ENCODE results near the gene PCMT1.
A peak's percentile ranks its signal among the peaks of the same experiment; 100 is the strongest.
"Not testable (repeated sequence)": the region's sequence is repeated elsewhere in the genome, so short reads cannot be mapped to it uniquely, and the experiment has no call there.

The PCMT1 gene

DNA sequence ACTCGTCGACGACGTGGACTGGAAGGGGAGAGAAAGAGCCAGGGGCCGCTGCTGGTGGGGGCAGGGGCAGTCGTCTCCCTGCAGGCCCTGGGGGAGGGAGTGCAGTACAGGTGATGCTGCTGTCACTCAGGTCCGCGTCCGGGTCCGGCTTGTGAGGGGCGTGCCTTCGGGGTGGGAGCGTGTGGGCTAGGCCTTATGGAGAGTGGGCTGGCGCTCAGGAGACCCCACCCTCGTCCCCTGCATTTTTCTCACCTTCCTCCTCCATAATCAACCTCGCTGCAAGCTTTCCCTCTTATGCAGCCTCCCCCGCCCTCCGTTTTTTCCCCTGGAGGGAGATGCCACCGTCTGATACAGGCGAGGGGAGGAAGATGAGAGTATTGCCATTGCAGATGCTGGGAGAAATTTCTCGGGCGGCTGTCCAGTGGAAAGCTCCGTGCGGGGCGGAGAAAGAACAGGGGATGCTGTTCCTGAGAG lies 632 bp downstream of the PCMT1 start:
- TF ChIP-seq CTCF (IDR thresholded peaks at IDR 0.05; ENCODE audit: low read depth, low read length), result no peak
- H3K4me3 ChIP-seq (ENCODE audit: low read depth, low read length), result peak overlapping the region; percentile 76
- peak; percentile 52 for DNase-seq (ENCODE audit: low read depth, low spot score)
- in situ Hi-C loops (cut with HindIII; ENCODE audit: low sequenced_read_pairs), result no loop called here

DNA sequence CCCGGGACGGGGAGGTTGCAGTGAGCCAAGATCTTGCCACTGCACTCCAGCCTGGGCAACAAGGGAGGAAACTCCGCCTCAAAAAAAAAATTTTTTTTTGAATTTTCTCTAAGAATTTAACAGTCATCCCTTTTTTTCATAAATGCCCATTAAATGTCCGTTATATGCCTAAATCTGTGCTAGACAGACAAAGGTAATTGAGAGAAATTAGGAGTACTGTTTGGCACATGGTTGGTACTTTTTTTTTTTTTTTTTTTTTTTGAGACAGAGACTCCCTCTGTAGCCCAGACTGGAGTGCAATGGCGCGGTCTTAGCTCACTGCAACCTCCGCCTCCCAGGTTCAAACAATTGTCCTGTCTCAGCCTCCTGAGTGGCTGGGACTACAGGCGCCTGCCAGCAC lies 1.7 kb downstream of the PCMT1 start:
- no peak overlapping the region for H3K4me3 ChIP-seq (ENCODE audit: low read depth, low read length)
- in situ Hi-C loops (cut with HindIII; ENCODE audit: low sequenced_read_pairs), result no loop called here
- DNase-seq (ENCODE audit: low read depth, low spot score), result no peak
- no peak for TF ChIP-seq CTCF (IDR thresholded peaks at IDR 0.05; ENCODE audit: low read depth, low read length)

GRCh38 chr6:149751920-149752319 lies 2.4 kb downstream of the PCMT1 start:
- H3K4me3 ChIP-seq (ENCODE audit: low read depth, low read length); in situ Hi-C loops (cut with HindIII; ENCODE audit: low sequenced_read_pairs); DNase-seq (ENCODE audit: low read depth, low spot score): not testable (repeated sequence)

- H3K4me3 ChIP-seq (ENCODE audit: low read depth, low read length), result no peak overlapping the region
- no peak for TF ChIP-seq CTCF (IDR thresholded peaks at IDR 0.05; ENCODE audit: low read depth, low read length)
- no peak for DNase-seq (ENCODE audit: low read depth, low spot score)
- in situ Hi-C loops (cut with HindIII; ENCODE audit: low sequenced_read_pairs), result no loop called here
These were observed 3.2 kb downstream of the PCMT1 start for GRCh38 chr6:149752600-149753373.

DNA sequence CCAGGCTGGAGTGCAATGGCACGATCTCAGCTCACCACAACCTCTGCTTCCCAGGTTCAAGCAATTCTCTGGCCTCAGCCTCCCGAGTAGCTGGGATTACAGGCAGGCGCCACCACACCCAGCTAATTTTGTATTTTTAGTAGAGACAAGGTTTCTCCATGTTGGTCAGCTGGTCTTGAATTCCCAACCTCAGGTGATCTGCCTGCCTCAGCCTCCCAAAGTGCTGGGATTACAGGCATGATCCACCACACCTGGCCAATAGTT lies 3.8 kb downstream of the PCMT1 start:
- in situ Hi-C loops (cut with HindIII; ENCODE audit: low sequenced_read_pairs); H3K4me3 ChIP-seq (ENCODE audit: low read depth, low read length); DNase-seq (ENCODE audit: low read depth, low spot score): not testable (repeated sequence)

- no peak for DNase-seq (ENCODE audit: low read depth, low spot score)
- H3K4me3 ChIP-seq (ENCODE audit: low read depth, low read length), result no peak overlapping the region
- TF ChIP-seq CTCF (IDR thresholded peaks at IDR 0.05; ENCODE audit: low read depth, low read length), result no peak
- in situ Hi-C loops (cut with HindIII; ENCODE audit: low sequenced_read_pairs), result no loop called here
These were observed 5.0 kb downstream of the PCMT1 start for GRCh38 chr6:149754548-149754947.

DNA sequence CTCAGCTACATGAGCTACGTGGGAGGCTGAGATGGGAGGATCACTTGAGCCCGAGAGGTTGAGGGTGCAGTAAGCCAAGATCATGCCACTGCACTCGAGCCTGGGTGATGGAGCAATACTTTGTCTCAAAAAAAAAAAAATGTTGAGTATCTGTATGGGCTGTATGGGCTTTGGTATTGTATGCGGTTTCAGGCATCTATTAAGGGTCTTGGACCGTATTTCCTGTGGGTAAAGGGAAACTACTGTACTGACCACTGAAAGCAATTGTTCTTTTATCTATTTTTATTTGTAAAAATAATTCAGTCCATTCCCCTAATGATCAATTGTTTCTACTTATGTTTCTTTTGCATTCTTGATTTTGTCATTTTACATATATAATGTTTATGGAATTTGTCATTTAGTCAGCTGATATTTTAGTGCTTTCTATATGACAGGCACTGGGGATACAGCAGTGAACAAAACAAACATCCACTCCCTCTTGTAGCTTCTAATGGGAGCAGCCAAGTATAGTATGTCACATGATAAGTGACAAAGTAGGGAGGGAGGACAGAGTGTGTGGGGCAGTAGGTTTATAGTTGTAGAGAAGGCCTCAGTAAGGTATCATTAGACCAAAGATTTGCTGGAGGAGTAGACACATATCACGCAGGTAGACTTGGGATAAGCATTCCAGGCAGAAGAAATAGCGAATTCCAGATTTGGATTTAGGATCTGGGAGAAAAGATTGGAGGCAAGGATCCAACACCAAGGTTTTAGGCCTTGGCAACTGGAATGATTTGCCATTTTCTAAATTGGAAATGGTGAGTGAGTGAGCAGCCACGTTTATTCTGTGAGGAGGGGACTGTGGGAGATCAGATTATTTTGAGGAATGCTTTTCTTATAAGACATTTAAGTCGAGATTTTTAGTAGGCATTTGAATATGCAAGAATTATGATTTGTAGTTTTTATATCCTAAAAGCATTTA lies 6.0 kb downstream of the PCMT1 start:
- TF ChIP-seq CTCF (IDR thresholded peaks at IDR 0.05; ENCODE audit: low read depth, low read length), result no peak
- DNase-seq (ENCODE audit: low read depth, low spot score), result no peak
- no peak overlapping the region for H3K4me3 ChIP-seq (ENCODE audit: low read depth, low read length)
- in situ Hi-C loops (cut with HindIII; ENCODE audit: low sequenced_read_pairs), result no loop called here
